Measurements from ENCODE around the gene CSNK1G1. TPM values are rescaled to one million over a fixed set of nuclear protein-coding genes. Genes with fewer than 3 reads are reported as not detected.

CSNK1G1 gene
- polyA plus RNA-seq, 4 donors, result 2.5 to 12.3 (median 4.0) TPM

DNA sequence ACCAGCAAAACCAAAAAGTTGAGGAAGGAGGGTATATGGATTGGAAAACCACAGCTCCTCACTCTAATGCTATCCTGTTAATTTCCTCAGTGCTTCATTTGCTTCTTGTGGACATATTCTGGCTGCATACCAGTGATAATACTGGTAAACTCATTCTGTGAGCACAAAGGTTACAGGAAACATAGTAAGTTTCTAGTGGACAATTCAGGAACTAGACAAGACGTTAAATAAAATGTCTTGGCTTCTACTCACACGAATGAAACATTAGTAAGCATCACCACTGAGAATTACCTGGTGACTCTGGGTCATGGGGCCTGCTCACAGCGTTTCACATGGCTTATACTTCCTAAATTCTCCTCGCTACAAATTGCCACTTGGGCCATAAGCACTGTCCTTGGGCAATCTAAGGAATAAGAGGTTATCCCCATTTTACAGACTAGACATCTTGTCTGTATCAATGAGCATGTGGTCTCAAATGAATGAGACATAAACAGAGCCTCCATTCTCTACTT, 173.1 kb downstream of the CSNK1G1 start:
- DNase-seq (peak in 1 of 2 donors; percentile 29), FAIRE-seq (no peak)
- H3K4me1 ChIP-seq (ENCODE audit: control insufficient read depth in 3 of 3, insufficient read depth in 2 of 3, low read depth in 1 of 3, low read length in 2 of 3), result no peaks in the 10 kb centered on the region
- no peaks in the 10 kb centered on the region for H3K9me3 ChIP-seq (ENCODE audit: control insufficient read depth in 2 of 2, insufficient read depth in 1 of 2, low read depth in 1 of 2, low read length in 1 of 2)
- peak overlapping the region in 1 of 3 donors; percentile 65 for H3K27ac ChIP-seq (ENCODE audit: low read depth in 1 of 3, low read length in 2 of 3)
- H3K27me3 ChIP-seq (ENCODE audit: control insufficient read depth in 3 of 3, insufficient read depth in 3 of 3, low read length in 3 of 3), result no peaks in the 10 kb centered on the region
- peaks cover 2 to 26% (median 2%) of the 10 kb centered on the region in 3 donors for H3K36me3 ChIP-seq (ENCODE audit: control insufficient read depth in 3 of 3, insufficient read depth in 2 of 3, low read depth in 1 of 3, low read length in 3 of 3)
- WGBS, 3 donors, result 56 to 74% (median 73%) methylated on average over 4 of the region's 4 CpGs
- no peak overlapping the region for H3K4me3 ChIP-seq (ENCODE audit: low read depth in 1 of 3, low read length in 3 of 3)

DNA sequence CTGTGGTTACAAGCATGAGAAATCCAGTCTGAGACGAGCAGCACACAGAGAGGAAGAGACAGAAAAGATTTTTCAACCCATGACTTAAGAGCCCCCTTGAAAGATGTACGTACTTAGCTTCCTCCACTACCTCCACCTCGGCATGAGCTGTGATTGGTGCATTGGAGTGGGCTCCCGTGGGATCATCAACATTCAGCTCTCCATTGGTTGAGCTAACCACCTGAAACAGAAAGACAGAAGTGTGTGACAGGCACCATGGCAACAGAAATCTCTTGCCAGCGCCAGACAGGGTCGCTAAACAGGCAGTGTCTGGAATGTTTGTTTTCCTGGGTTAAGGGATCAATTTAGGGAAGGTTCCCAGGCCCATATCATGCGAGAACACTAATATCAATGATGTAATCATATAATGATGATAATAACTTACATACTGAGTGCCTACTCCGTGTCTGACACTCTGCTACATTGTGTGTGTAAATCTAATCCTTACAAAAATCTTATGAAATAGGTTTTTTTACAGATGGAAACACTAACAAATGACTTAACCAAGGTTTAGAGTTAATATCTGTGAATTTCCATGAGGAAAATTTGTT, 175.6 kb downstream of the CSNK1G1 start:
- Histone ChIP-seq H3K4me3 (ENCODE audit: low read depth in 1 of 3, low read length in 3 of 3) (no peak overlapping the region), H3K36me3 (ENCODE audit: control insufficient read depth in 3 of 3, insufficient read depth in 2 of 3, low read depth in 1 of 3, low read length in 3 of 3) (peaks cover 0 to 22% (median 3%) of the 10 kb centered on the region in 3 donors), H3K27ac (ENCODE audit: low read depth in 1 of 3, low read length in 2 of 3) (no peak overlapping the region), H3K4me1 (ENCODE audit: control insufficient read depth in 3 of 3, insufficient read depth in 2 of 3, low read depth in 1 of 3, low read length in 2 of 3) (no peaks in the 10 kb centered on the region), H3K27me3 (ENCODE audit: control insufficient read depth in 3 of 3, insufficient read depth in 3 of 3, low read length in 3 of 3) (no peaks in the 10 kb centered on the region), H3K9me3 (ENCODE audit: control insufficient read depth in 2 of 2, insufficient read depth in 1 of 2, low read depth in 1 of 2, low read length in 1 of 2) (no peaks in the 10 kb centered on the region)
- FAIRE-seq (no peak), DNase-seq (no peak)
- WGBS, 3 donors, result 65 to 78% (median 76%) methylated on average over 8 of the region's 8 CpGs

DNA sequence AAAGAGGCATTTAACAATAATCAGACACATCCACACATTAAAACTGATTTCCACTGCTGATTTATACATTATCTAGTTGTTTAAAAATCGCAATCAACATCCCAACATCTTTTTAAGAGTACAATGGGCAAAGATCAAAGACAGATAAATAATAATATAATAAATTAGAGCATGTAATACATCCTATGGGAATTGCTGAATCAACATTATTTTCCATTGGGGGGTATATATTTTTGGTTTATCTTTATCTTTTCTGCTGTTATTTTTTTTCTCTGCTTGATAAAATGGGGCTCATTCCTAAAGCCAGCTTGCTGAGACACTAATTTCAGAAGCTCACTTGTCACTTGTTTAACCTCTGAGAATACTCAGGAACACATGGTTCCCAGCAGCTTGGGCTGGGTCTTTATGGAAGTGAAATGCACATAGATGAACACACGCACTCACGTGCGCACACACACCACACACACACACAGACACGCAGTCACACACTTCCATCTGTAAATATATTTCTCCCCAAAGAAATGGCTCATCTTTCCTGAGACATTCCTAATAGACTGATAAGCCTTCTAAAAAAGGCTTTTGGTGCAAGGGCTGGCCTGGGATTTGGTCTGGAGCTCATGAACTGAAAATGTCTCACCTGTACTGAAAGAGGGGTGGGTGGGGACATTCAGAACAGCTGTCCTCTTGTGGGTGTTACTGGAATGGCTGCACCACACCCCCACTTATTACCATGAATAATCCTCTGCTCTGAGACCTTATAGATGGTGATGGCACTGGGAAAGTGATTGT, 189.7 kb downstream of the CSNK1G1 start:
- no peak overlapping the region for H3K27ac ChIP-seq (ENCODE audit: low read depth in 1 of 3, low read length in 2 of 3)
- peaks cover 0 to 11% (median 5%) of the 10 kb centered on the region in 3 donors for H3K4me1 ChIP-seq (ENCODE audit: control insufficient read depth in 3 of 3, insufficient read depth in 2 of 3, low read depth in 1 of 3, low read length in 2 of 3)
- DNase-seq (no peak), FAIRE-seq (no peak)
- WGBS, 3 donors, result 88 to 90% (median 90%) methylated on average over 5 of the region's 5 CpGs
- H3K36me3 ChIP-seq (ENCODE audit: control insufficient read depth in 3 of 3, insufficient read depth in 2 of 3, low read depth in 1 of 3, low read length in 3 of 3), result peaks cover 0 to 15% (median 0%) of the 10 kb centered on the region in 3 donors
- no peak overlapping the region for H3K4me3 ChIP-seq (ENCODE audit: low read depth in 1 of 3, low read length in 3 of 3)
- H3K9me3 ChIP-seq (ENCODE audit: control insufficient read depth in 2 of 2, insufficient read depth in 1 of 2, low read depth in 1 of 2, low read length in 1 of 2), result no peaks in the 10 kb centered on the region
- H3K27me3 ChIP-seq (ENCODE audit: control insufficient read depth in 3 of 3, insufficient read depth in 3 of 3, low read length in 3 of 3), result no peaks in the 10 kb centered on the region

DNA sequence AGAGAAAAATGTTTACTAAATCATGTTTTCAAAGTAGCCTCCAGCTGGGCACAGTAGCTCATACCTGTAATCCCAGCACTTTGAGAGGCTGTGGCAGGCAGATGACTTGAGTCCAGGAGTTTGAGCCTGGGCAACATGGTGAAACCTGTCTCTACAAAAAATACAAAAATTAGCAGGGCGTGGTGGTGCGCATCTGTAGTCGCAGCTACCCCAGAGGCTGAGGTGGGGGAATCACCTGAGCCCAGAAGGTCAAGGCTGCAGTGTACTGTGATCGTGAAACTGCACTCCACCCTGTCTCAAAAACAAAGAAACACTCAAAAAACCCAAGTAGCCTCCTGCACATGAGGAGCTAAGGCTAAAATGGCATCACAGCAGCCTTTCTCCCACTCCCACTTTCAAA, 191.5 kb downstream of the CSNK1G1 start:
- Histone ChIP-seq H3K27me3 (ENCODE audit: control insufficient read depth in 3 of 3, insufficient read depth in 3 of 3, low read length in 3 of 3) (no peaks in the 10 kb centered on the region), H3K27ac (ENCODE audit: low read depth in 1 of 3, low read length in 2 of 3) (peak overlapping the region in 1 of 3 donors; percentile 29), H3K4me1 (ENCODE audit: control insufficient read depth in 3 of 3, insufficient read depth in 2 of 3, low read depth in 1 of 3, low read length in 2 of 3) (peaks cover 0 to 13% (median 5%) of the 10 kb centered on the region in 3 donors), H3K36me3 (ENCODE audit: control insufficient read depth in 3 of 3, insufficient read depth in 2 of 3, low read depth in 1 of 3, low read length in 3 of 3) (peaks cover 6 to 27% (median 8%) of the 10 kb centered on the region in 3 donors), H3K4me3 (ENCODE audit: low read depth in 1 of 3, low read length in 3 of 3) (no peak overlapping the region), H3K9me3 (ENCODE audit: control insufficient read depth in 2 of 2, insufficient read depth in 1 of 2, low read depth in 1 of 2, low read length in 1 of 2) (no peaks in the 10 kb centered on the region)
- FAIRE-seq, result no peak
- no peak for DNase-seq
- 82 to 88% (median 86%) methylated on average over 4 of the region's 4 CpGs for WGBS, 3 donors

DNA sequence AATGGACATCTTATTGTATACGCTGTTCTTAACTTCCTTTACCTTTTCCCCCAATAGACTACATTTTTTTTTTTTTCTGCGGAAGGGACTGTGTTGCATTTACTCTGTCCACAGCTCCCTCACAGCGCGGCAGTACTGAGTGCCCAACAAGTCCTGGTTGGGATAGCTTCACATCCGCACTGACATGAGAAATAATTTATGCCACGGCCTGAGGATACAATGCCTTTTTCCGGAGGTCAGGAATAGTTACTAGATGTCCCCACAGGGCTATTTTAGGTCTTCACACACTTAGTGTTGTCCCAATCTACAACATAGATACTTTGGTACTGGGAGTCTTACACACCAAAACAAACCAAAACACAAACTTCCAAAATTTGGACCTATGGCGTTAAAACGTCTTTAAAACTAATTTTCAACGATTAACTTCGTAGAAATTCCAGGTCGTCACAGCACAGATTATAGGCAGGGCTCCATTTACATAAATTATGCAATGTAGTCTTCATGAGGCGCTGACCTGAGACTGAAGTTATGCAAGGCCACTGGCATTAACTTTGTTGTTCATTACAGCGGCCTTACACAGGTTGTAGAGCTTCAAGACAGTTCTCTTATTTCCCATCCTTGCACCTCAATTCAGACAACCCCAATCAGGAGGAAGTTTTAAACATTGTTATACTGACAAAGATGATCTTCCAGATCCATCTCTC, 192.2 kb downstream of the CSNK1G1 start:
- Histone ChIP-seq H3K4me1 (ENCODE audit: control insufficient read depth in 3 of 3, insufficient read depth in 2 of 3, low read depth in 1 of 3, low read length in 2 of 3) (peaks cover 0 to 13% (median 5%) of the 10 kb centered on the region in 3 donors), H3K9me3 (ENCODE audit: control insufficient read depth in 2 of 2, insufficient read depth in 1 of 2, low read depth in 1 of 2, low read length in 1 of 2) (no peaks in the 10 kb centered on the region), H3K36me3 (ENCODE audit: control insufficient read depth in 3 of 3, insufficient read depth in 2 of 3, low read depth in 1 of 3, low read length in 3 of 3) (peaks cover 10 to 30% (median 12%) of the 10 kb centered on the region in 3 donors), H3K27me3 (ENCODE audit: control insufficient read depth in 3 of 3, insufficient read depth in 3 of 3, low read length in 3 of 3) (no peaks in the 10 kb centered on the region), H3K27ac (ENCODE audit: low read depth in 1 of 3, low read length in 2 of 3) (peak overlapping the region; percentile 57 to 89 (median 84)), H3K4me3 (ENCODE audit: low read depth in 1 of 3, low read length in 3 of 3) (peak overlapping the region in 2 of 3 donors; percentile 43 to 56)
- FAIRE-seq (no peak), DNase-seq (peak in 1 of 2 donors; percentile 34)
- WGBS, 3 donors, result 53 to 79% (median 71%) methylated on average over 14 of the region's 14 CpGs

DNA sequence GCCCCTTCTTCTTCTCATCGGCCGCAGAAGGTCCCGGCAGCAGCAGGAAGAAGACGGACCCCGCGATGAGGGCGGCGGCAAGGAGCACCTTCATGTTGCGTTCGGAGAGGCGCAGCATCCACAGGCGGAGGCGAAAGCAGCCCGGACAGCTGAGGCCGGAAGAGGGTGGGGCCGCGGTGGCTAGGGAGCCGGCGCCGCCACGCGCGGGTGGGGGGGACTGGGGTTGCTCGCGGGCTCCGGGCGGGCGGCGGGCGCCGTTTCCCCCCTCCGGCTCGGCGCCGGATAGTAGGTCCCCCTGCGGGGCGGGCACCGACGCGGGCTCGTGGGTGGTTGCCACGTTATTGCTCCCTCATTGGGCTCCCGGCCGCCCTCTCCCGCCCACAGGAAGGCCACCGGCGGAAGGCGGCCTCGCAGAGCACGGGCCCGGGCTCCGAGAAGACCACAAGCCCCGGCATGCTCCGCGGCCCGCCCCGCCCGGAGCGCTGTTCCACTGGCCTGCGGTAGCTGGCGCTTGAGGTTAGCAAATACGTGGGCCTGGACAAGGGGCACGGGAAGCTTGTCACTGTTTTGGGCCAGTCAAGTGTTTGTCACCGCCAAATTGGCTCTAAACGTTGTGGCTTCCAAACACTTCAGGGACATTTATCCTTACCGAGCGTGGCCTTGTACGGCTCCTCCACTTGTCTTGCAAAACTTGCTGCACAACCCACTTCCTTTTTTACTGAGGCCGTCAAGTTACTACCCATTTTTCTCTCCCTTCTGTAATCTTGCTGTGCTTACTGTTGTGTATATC, 192.9 kb downstream of the CSNK1G1 start, which contains the start of gene PPIB:
Gene PPIB, minus strand, starts transcription at position 154 of the 790 bp plus-strand sequence. Its CDS starts 36 bp downstream, at position 118.
- Histone ChIP-seq H3K4me1 (ENCODE audit: control insufficient read depth in 3 of 3, insufficient read depth in 2 of 3, low read depth in 1 of 3, low read length in 2 of 3) (peaks cover 0 to 13% (median 5%) of the 10 kb centered on the region in 3 donors), H3K9me3 (ENCODE audit: control insufficient read depth in 2 of 2, insufficient read depth in 1 of 2, low read depth in 1 of 2, low read length in 1 of 2) (no peaks in the 10 kb centered on the region), H3K4me3 (ENCODE audit: low read depth in 1 of 3, low read length in 3 of 3) (peak within 1 kb of the TSS; percentile 72 to 97 (median 75)), H3K27ac (ENCODE audit: low read depth in 1 of 3, low read length in 2 of 3) (peak within 1 kb of the TSS; percentile 57 to 92 (median 89)), H3K36me3 (ENCODE audit: control insufficient read depth in 3 of 3, insufficient read depth in 2 of 3, low read depth in 1 of 3, low read length in 3 of 3) (peaks cover 18 to 38% (median 19%) of the 10 kb centered on the region in 3 donors), H3K27me3 (ENCODE audit: control insufficient read depth in 3 of 3, insufficient read depth in 3 of 3, low read length in 3 of 3) (no peaks in the 10 kb centered on the region)
- peak; percentile 97 to 99 for DNase-seq
- no peak for FAIRE-seq
- WGBS, 3 donors, result 0 to 2% (median 1%) methylated on average over 46 to 69 of the region's 69 CpGs

DNA sequence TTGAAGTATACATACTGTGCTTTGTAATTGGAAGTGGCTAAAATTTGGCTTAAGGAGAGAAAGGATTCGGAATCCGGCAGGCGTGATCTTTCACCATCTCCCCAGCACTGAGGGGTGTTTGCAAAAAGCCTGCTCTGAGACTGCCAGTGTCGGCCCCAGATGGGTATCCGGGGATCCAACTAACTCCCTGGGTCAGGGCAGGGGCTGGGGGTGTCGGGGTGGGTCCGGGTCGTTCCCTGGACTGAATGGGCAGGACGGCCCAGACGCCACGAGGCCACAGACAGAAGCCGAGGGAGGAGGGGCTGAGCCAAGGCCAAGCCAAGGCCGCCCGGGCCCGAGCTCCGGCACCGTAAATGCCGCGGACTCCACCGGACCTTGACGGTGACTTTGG, 193.5 kb downstream of the CSNK1G1 start:
- peaks cover 0 to 13% (median 5%) of the 10 kb centered on the region in 3 donors for H3K4me1 ChIP-seq (ENCODE audit: control insufficient read depth in 3 of 3, insufficient read depth in 2 of 3, low read depth in 1 of 3, low read length in 2 of 3)
- H3K27me3 ChIP-seq (ENCODE audit: control insufficient read depth in 3 of 3, insufficient read depth in 3 of 3, low read length in 3 of 3), result no peaks in the 10 kb centered on the region
- H3K27ac ChIP-seq (ENCODE audit: low read depth in 1 of 3, low read length in 2 of 3), result peak overlapping the region; percentile 50 to 92 (median 89)
- WGBS, 3 donors, result 0 to 1% (median 1%) methylated on average over 21 of the region's 21 CpGs
- H3K36me3 ChIP-seq (ENCODE audit: control insufficient read depth in 3 of 3, insufficient read depth in 2 of 3, low read depth in 1 of 3, low read length in 3 of 3), result peaks cover 21 to 43% (median 25%) of the 10 kb centered on the region in 3 donors
- peak overlapping the region; percentile 72 to 97 (median 75) for H3K4me3 ChIP-seq (ENCODE audit: low read depth in 1 of 3, low read length in 3 of 3)
- H3K9me3 ChIP-seq (ENCODE audit: control insufficient read depth in 2 of 2, insufficient read depth in 1 of 2, low read depth in 1 of 2, low read length in 1 of 2), result no peaks in the 10 kb centered on the region
- FAIRE-seq, result no peak
- DNase-seq, result no peak

Measured in small intestine (tissue), 7 donors.